Activated T-cell treated with anti-CD3 and anti-CD28 coated beads for 1 hour (primary cell): ENCODE results near the gene HRAS.

Source experiments
- DNase-seq: peaks from one replicate; pipeline ENCODE4 v3.0.0-alpha.2; 2020; ENCODE audit warnings: low read depth

Gene HRAS

DNA sequence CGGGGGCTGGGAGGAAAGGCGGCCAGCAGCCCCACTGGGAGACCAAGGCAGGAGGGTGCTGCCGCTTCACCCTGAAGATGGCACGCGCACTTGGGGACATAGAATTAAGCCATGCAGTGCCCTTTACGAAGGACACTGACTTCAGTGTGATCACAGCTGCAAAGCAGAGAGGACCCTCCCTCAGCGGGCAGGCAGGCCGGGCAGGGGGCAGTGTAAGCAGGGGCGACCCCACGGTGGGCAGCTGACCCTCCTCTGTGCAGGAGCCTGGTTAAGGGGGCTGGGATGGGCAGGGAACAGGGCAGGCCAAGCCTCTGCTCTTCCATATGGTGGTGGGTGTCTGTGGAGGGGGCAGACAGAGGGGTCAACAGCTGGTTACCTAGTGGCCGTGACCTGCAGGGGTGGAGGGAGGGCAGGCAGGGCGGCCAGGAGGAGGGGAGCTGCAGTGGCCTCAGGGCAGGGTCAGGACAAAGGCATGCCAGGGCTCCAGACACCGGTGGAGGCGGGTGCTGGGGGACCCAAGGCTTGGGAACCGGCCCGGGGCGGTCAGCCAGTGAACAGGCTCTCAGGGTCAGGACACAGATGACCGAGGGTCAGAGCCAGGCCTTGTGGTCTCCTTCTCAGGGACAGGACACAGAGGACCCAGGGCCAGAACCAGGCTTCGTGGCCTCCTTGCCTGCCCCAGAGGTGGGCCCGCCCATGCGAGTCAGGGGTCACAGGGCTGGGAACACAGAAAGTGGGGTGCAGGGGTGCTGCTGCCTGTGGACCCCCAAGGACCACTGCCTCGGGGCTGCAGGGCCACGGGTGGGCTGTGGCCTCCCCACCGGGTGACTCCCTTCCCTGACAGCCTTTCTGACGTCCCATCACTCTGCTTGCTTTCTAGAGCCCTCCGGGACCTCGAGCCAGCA is 18.0 kb upstream of the HRAS start:
- DNase-seq: no peak

DNA sequence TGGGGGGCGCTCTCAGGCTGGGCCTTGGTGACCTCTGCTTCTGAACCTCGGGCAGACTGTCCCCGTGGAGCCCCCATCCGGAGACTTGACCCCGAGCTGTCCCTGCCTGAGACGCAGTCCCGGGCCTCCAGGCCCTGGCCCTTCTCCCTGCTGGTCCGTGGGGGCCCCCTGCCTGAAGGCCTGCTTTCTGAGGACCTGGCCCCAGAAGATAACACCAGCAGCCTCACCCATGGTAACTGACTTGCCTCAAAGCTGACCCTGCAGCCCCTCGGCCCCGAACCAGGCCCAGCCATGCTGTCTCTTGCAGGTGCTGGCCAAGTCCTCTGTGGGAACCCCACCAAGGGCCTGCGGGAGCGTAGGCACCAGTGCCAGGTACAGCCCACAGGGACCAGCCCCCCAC is 16.2 kb upstream of the HRAS start:
- no peak for DNase-seq

DNA sequence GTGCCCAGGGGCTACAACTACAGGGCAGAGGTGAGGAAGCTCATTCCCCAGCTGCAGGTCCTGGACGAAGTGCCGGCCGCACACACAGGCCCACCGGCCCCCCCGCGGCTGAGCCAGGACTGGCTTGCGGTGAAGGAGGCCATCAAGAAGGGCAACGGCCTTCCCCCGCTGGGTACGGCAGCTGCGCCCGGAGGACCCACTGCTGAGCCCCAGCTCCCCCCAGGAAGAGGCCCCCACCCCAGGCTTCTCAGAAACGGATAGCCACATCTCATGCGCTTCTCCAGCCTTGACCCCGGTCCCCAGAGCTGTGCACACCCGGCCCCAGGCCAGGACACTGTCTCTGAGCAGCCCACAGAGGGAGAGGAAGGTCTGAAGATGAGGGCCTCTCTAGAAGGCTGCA is 15.8 kb upstream of the HRAS start:
- DNase-seq: no peak

DNA sequence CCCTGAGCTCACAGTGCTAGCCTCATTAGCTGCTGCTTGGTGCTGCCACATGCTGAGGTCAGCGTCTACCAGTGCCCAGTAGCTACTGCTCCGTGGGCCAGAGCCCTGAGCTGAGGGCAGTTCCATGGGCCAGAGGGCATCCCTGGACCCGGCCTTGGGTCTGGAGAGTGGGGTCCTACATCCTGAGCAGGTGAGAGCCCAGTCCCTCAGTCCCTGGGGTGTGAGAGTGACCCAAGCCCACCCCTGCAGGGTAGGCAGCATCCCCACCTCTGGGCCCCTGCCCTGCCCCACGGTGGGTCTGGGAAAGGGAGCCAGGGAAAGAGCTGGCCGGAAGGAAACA is 15.3 kb upstream of the HRAS start:
- no peak for DNase-seq

DNA sequence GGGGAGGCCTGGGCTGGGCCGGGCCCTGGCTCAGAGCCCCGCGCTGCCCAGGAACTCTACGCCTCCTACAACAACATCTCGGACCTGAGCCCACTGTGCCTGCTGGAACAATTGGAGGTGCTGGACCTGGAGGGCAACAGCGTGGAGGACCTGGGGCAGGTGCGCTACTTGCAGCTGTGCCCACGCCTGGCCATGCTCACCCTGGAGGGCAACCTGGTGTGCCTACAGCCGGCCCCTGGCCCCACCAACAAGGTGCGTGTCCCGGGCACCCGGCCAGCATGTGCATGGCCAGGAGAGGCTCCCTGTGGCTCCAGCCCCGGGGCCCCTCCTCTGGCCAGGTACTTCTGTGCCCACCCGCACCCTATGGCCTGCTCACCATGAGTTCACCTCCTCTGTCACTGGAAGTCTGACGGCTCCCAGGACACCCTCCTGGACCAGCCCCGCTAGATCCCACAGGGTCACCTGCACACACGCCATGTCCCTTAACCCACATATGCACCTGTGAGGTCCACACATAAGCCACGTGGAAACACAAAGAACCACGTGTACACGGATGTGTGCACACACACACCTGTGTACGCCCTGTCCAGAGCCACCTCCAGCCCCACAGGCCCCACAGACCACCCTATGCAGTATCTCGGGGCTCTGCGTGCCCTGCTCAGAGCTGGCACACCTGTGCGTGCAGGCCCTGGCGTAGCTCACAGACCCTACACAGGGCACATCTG is 14.8 kb upstream of the HRAS start:
- DNase-seq: no peak

DNA sequence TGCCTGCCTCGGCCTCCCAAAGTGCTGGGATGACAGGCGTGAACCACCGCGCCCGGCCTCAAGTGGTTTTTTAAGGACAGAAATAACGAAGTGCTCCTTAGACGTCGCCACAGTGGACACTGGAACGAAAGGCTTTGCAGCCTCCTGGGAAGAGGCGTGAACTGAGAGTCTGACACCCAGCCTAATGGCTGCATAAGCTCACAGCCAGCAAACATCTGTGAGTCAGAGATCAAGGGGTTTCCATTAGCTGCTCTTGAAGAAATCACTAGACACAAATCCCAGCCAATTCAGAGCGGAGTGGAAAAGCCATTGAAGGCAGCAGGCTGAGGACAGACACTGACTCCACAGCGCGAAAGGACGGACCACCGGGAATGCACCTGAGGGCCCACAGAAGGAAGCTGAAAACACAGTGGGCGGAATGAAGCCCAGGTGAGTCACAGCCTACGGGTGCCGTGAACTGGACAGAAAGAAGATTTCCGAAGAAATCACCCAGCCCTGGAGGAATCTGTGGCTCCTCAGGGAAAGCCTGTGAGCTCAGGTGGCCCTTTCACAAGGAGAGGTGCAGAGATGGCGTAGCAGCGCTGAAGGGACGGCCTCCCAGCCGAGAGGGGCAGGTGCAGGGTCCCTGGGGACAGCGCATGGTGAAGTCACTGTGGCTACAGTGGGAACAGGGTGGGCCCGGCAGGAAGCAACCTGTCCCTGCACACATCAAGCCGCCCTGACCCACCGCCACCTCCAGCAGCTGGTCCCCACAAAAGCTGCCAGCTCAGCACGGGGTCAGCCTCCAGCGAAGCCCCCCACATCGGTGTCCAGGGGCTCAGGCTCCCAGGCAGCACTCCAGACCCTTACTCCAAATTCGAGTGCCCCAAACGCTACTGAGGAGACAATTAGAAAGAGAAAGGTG is 13.6 kb upstream of the HRAS start:
- no peak for DNase-seq

DNA sequence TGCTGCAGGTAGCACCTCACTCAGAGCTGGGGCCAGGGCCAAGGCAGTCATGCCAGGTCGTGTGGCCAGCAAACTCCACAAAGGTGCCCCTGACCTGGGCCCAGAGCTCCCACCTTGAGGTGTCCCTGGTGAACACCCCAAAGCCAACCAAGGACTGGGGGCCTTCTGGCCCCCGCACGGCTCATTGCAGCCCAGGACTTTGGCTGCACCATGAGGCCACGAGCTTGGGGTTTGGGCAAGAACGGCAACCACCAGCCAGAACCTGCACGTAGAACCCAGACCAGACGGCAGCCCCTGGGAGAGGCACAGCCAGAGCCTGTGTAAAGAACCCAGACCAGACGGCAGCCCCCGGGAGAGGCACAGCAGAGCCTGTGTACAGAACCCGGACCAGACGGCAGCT is 9.8 kb upstream of the HRAS start:
- DNase-seq: no peak

DNA sequence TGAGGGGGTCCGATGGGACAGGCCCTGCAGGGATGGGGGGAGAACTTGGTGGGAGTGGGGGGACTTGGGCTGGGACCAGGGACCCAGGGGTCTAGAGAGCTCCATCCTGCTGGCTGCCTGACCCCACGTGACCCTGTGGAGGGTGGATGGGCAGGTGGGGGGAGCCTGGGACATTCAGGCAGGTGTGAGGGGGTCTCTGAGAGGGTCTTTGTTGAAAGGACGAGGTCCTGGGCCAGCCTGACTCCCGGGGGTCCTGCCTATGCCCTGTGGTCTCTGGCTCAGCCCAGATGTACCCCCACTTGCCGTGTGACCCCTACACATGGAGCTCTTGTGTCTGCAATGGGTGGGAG is 9.4 kb upstream of the HRAS start:
- no peak for DNase-seq

DNA sequence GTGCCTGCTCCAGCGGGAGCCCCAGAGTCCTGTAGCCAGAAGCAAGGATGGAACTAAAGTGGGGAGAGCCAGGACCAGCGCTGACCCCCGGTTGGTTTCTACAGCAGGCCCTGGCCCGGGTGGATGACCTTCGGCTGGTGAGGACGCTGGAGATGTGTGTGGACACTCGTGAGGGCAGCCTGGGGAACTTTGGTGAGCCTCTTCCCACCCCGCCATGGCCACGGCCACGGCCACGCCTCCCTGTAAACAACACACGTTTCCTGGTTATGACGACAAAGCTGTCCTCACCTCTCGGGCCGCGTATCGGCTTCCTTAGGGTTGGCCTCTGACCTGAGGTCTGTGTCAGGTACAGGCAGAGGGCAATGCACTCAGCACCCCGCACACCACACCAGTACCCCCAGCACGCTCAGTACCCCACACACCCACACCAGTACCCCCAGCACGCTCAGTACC is 6.1 kb upstream of the HRAS start:
- DNase-seq: no peak

DNA sequence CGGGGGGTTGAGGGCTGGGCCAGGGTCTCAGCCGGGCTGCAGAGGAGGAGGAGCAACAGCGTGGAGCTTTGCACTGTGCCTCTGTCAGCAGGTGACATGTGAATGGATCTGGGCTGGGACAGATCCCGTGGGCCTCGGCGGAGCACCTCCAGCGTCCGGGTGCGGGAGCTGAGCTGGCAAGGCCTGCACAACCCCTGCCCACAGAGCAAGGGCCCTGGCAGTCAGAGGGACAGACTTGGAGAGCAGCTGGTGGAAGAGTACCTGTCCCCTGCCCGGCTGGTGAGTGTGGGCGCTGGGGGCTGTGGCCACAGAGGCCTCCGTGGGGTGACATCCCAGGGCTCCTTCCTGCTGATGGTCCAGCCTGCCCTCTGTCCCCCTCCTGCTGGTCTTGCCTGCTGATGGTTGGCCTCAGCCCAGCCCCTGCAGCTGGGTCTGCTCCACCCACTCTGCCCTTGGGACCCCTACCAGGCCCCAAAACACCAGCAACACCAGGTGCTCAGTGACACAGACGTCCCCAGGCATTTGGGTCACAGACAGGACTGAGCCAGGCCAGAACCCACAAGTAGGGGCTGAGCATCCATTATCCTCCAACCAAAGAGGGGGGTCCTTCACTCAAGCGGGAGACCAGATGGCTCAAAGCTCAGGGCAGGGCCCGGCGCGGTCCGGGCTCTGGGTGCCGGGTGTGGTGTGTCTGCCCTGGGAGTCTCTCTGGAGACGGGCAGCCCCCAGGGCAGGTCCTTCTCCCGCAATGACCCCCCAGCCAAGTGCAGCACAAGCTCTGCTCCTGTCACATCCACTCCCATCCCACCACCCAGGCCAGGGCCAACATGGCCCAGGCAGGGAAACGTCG is 5.4 kb upstream of the HRAS start:
- DNase-seq: no peak

DNA sequence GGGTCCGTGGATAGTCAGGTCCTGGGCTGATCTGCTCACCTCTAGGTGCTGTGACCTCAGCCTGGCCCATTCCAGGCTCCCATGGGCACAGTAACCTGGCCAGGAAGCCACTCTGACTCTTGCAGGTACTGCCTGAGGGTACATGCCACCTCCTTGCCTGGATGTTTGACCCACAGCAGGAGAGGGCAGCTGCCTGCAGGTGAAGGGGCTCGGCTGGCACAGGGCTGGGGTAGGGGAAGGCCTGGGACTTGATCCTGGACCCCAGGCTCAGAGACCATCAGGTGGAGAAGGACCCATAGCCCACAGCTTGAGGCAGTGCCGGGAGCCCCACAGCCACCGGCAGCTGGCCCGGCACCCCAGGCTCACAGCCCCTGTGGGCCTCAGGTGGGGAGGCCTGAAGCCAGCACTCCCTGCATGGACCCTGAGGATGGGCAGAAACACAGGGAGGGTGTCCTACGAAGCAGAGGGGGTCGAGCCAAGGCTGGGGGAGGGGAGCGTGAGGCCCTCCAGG is 4.7 kb upstream of the HRAS start:
- DNase-seq: no peak

DNA sequence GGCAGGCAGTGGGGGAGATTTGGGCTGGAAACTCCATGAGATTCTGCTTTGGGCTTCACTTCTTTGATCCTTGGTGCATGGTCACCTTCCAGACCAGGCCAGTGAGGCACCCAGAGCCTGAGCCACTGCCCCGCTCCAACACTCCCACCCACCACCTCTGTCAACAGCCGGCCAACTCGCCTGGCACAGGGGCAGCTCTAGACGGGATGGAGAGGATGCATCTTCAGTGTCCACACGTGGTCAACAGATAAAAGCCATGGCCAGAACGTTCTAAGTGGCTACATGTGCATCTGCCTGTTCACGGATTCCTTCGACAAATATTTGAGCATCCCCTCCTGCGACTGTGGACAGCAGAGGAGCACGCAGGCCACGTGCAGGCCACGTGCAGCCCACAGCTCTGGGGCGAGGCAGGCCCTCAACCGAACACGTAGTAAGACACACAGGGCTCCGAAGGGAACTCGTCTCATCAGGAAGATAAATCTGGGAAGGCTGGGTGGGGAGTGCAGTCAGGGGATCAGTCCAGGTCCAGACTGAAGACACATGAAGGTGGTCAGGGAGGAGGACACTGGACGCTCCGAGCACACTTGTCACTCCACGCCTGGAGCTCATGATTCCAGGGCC is 3.2 kb upstream of the HRAS start:
- DNase-seq: no peak

DNA sequence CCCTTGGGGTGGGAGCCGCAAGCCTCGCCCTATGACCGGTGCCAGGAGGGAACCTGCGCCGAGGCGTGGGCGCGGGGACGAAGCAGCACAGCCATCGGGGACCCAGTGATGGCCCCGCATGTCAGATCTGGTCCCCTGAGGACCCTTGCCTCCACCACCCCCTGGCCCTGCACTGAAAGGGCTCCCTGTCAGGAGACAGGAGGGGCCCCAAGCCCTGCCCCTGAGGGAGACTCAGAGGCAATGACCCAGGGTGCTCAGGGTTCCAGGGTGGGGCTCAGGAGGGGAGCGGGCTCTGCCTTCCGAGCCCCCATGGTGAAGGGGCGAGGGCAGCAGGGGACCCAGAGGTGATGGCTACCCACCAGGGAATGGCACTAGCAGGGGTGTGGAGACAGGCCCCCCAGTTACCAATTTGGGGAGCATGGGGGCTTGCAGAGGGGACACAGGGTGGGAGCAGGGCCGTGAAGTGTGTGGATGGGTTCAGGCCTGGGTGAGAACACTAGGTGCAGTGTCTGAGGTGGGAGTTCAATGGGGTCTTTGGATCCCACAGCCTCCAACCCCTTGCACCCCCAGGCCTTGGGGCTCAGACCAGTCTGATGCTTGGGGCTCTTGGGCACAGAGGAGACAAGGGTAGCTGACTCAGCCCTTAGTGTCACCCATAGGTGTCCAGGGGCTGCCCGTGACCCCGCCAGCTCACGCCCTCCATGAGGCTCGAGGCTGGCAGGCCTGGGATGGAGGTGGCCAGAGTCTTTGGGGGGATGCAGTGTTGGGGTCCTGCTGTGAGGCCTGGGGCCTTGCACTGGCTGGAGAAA is 2.5 kb upstream of the HRAS start:
- DNase-seq: no peak

DNA sequence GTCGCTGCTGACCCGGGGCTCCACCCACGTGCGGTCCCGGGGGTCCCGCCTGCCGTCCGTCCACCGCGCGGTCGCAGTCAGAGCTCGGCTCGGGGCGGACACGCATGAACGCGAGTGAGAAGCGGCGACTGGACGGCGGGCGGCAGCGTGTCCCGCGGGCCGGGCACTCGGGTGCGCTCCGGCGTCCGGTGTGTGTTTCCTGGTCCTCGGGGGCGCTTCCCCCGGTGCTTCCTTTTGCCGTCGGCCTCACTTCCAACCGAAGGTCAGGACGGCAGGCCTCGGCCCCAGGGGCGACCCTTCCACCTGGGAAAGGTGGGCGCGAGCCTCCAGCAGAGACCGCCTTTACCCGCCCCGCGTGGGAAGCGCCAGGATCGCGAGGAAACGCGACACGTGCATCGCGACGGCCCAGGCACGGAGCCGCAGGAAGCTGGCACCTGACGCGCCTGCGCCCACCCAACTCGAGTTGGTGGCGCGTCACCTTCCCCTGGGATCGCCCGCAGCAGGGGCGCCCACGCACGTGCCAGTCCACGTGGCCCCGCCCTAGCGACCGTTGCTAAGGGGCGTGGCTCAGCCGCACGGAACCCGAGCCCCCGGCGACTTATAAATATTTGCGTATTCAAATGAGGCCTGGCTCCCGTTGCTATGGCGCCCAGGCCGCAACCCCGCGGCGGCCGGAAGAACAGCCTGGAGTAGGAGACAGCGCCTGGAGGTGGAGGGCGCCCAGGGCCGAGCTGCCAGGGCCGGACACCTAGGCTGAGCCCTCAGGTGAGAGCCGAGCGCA is 1.7 kb upstream of the HRAS start, which contains the start of gene LRRC56:
TSS of gene LRRC56 (plus strand) at position 687 of the 781 bp plus-strand sequence. CDS start 3,158 bp downstream, outside the sequence.
- peak; percentile 83 for DNase-seq

DNA sequence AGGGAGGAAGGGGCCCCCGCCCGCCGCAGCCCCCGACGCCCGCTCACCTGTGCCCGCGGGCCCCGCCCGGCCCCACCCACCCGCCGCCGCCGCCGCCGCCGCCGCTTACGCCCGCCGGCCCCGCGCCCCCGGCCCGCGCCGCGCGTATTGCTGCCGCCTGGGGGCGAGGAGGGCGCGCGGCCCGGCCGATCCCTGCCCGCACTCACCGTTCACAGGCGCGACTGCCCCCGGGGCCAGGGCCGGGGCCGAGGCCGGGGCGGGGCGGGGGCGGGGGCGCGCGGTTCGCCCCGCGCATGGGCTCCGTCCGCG is 212 bp downstream of the HRAS start:
- DNase-seq: no peak

DNA sequence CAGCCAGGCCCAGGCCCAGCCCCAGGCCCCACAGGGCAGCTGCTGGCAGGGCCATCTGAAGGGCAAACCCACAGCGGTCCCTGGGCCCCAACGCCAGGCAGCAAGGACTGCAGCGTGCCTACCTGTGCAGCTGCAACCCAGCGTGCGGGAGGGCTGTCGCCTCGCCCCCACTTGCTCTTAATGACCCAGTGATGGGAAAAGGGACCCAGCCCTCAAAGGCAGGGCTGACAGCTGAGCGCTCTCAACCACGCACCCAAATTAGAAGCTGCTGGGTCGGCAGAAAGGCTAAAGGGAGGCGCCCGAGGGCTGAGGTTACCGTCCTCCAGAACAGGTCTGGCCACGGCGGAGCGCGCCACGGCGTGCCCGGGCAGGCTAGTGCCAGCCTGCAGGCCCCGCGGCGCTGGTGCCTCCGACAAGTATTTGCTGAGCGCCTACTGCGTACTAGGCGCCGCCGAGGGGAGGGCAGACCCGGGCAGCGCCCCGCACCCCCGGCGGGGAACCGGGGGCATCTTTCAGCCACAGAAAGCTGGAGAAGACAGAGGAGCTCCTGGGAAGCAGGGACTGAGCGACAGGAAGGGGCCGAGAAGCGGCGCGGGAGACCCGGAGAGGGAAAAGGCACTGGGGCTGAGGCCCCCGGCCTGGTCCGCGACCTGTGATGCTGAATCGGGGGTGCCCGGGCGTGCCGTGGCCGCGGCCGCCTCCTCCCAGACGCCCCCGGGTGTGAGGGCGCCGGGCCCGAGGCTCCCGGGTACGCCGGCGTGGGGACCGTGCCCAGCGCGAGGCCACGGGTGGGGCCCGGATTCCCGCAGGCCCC is 773 bp downstream of the HRAS start:
- no peak for DNase-seq

DNA sequence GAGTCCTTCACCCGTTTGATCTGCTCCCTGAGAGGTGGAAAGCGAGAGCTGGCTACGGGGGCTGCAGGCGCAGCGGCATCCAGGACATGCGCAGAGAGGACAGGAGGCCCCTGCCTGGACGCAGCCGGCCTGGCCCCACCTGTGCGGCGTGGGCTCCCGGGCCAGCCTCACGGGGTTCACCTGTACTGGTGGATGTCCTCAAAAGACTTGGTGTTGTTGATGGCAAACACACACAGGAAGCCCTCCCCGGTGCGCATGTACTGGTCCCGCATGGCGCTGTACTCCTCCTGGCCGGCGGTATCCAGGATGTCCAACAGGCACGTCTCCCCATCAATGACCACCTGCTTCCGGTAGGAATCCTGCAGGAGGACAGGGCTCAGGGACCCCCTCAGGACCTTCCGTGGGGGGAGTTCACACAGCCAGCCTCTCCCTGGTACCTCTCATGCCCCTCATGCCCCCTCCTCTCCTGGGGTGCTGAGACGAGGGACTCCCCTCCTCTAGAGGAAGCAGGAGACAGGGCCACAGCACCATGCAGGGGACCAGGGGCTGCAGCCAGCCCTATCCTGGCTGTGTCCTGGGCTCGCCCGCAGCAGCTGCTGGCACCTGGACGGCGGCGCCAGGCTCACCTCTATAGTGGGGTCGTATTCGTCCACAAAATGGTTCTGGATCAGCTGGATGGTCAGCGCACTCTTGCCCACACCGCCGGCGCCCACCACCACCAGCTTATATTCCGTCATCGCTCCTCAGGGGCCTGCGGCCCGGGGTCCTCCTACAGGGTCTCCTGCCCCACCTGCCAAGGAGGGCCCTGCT is 1.6 kb downstream of the HRAS start:
- DNase-seq: no peak
